ENCODE measurements around the gene PTPRR. TPM values are rescaled to one million over a fixed set of nuclear protein-coding genes. Genes with fewer than 3 reads are reported as not detected.

The PTPRR gene
- total RNA-seq, 1 donor from 2014 or later = 0.33 TPM

- Mint-ChIP-seq H3K9me3 (ENCODE audit: unreplicated experiment) (no peaks in the 10 kb centered on the region), H3K36me3 (ENCODE audit: low read depth, unreplicated experiment) (no peaks in the 10 kb centered on the region), H3K4me1 (ENCODE audit: unreplicated experiment) (peaks cover 7% of the 10 kb centered on the region), H3K27me3 (ENCODE audit: unreplicated experiment) (no peaks in the 10 kb centered on the region), H3K4me3 (ENCODE audit: unreplicated experiment) (no peak overlapping the region), H3K27ac (ENCODE audit: unreplicated experiment) (no peak overlapping the region)
- no peak for TF ChIP-seq CTCF (IDR thresholded peaks at IDR 0.05; ENCODE audit: unreplicated experiment)
- DNase-seq (ENCODE audit: low spot score) = no peak
Measured at GRCh38 chr12:70657616-70658286, 262.8 kb downstream of the PTPRR start.

- TF ChIP-seq CTCF (IDR thresholded peaks at IDR 0.05; ENCODE audit: unreplicated experiment) = no peak
- no peak overlapping the region for H3K4me3 Mint-ChIP-seq (ENCODE audit: unreplicated experiment)
Measured at GRCh38 chr12:70652451-70652850, 268.1 kb downstream of the PTPRR start.

GRCh38 chr12:70648831-70649230, 271.7 kb downstream of the PTPRR start:
- no peak overlapping the region for H3K4me3 Mint-ChIP-seq (ENCODE audit: unreplicated experiment)
- no peak for DNase-seq (ENCODE audit: low spot score)
- TF ChIP-seq CTCF (IDR thresholded peaks at IDR 0.05; ENCODE audit: unreplicated experiment) = no peak
- no peaks in the 10 kb centered on the region for H3K36me3 Mint-ChIP-seq (ENCODE audit: low read depth, unreplicated experiment)
- peaks cover 54% of the 10 kb centered on the region for H3K4me1 Mint-ChIP-seq (ENCODE audit: unreplicated experiment)
- H3K9me3 Mint-ChIP-seq (ENCODE audit: unreplicated experiment) = no peaks in the 10 kb centered on the region
- no peak overlapping the region for H3K27ac Mint-ChIP-seq (ENCODE audit: unreplicated experiment)
- no peaks in the 10 kb centered on the region for H3K27me3 Mint-ChIP-seq (ENCODE audit: unreplicated experiment)

More at GRCh38 chr12:70652451-70652850, 268.1 kb downstream of the PTPRR start:
- Mint-ChIP-seq H3K27me3 (ENCODE audit: unreplicated experiment) (no peaks in the 10 kb centered on the region), H3K27ac (ENCODE audit: unreplicated experiment) (no peak overlapping the region), H3K36me3 (ENCODE audit: low read depth, unreplicated experiment) (no peaks in the 10 kb centered on the region), H3K9me3 (ENCODE audit: unreplicated experiment) (no peaks in the 10 kb centered on the region), H3K4me1 (ENCODE audit: unreplicated experiment) (peaks cover 22% of the 10 kb centered on the region)
- DNase-seq (ENCODE audit: low spot score) = no peak

- Mint-ChIP-seq H3K4me3 (ENCODE audit: unreplicated experiment) (no peak overlapping the region), H3K9me3 (ENCODE audit: unreplicated experiment) (no peaks in the 10 kb centered on the region), H3K36me3 (ENCODE audit: low read depth, unreplicated experiment) (no peaks in the 10 kb centered on the region), H3K27me3 (ENCODE audit: unreplicated experiment) (no peaks in the 10 kb centered on the region), H3K27ac (ENCODE audit: unreplicated experiment) (no peak overlapping the region), H3K4me1 (ENCODE audit: unreplicated experiment) (peaks cover 52% of the 10 kb centered on the region)
- DNase-seq (ENCODE audit: low spot score) = no peak
- TF ChIP-seq CTCF (IDR thresholded peaks at IDR 0.05; ENCODE audit: unreplicated experiment) = no peak
Measured at GRCh38 chr12:70648191-70648590, 272.3 kb downstream of the PTPRR start.

- Mint-ChIP-seq H3K9me3 (ENCODE audit: unreplicated experiment) (no peaks in the 10 kb centered on the region), H3K4me3 (ENCODE audit: unreplicated experiment) (no peak overlapping the region), H3K27me3 (ENCODE audit: unreplicated experiment) (no peaks in the 10 kb centered on the region), H3K27ac (ENCODE audit: unreplicated experiment) (peak overlapping the region; percentile 98), H3K4me1 (ENCODE audit: unreplicated experiment) (peaks cover 41% of the 10 kb centered on the region), H3K36me3 (ENCODE audit: low read depth, unreplicated experiment) (no peaks in the 10 kb centered on the region)
- no peak for TF ChIP-seq CTCF (IDR thresholded peaks at IDR 0.05; ENCODE audit: unreplicated experiment)
- DNase-seq (ENCODE audit: low spot score) = no peak
Measured at GRCh38 chr12:70646850-70647249, 273.7 kb downstream of the PTPRR start.

All from endothelial cell (in vitro differentiated cells).